Neural crest cell (in vitro differentiated cells): ENCODE results near the gene ELMO1. TPM values are rescaled to one million over a fixed set of nuclear protein-coding genes. Genes with fewer than 3 reads are reported as not detected.

Source experiments
- DNase-seq: peaks from one replicate; pipeline ENCODE4 v3.0.0; 2021; ENCODE audit warnings: low read depth, mixed read lengths, low spot score
- H3K27ac Mint-ChIP-seq: one replicate; pipeline ENCODE4 v1.8.0; 2021; ENCODE audit warnings: mild to moderate bottlenecking, mixed read lengths; ENCODE audit not compliant: unreplicated experiment
- H3K27me3 Mint-ChIP-seq: 2 replicates; pipeline ENCODE4 v1.8.0; 2021; ENCODE audit warnings: low read depth, mild to moderate bottlenecking, mixed read lengths
- H3K36me3 Mint-ChIP-seq: 2 replicates; pipeline ENCODE4 v1.8.0; 2021; ENCODE audit warnings: low read depth, mild to moderate bottlenecking, mixed read lengths
- H3K4me1 Mint-ChIP-seq: 2 replicates; pipeline ENCODE4 v1.8.0; 2021; ENCODE audit warnings: mixed read lengths
- H3K4me3 Mint-ChIP-seq: one replicate; pipeline ENCODE4 v1.8.0; 2021; ENCODE audit warnings: mild to moderate bottlenecking, mixed read lengths
- H3K9me3 Mint-ChIP-seq: 2 replicates; pipeline ENCODE4 v1.8.0; 2021; ENCODE audit warnings: mixed read lengths
- CTCF ChIP-seq: fragments of 200-600 bp; sonication (generic); conservative IDR thresholded peaks from 2 replicates; pipeline ENCODE4 v1.5.0; 2021; ENCODE audit warnings: antibody characterized with exemption, mild to moderate bottlenecking
- total RNA-seq: library from RNA; stranded (reverse); gene quantifications from 2 replicates; pipeline ENCODE4 v1.2.1, GENCODE V29; 2021

Gene ELMO1
- total RNA-seq, 1 donor from 2014 or later = 7.4 TPM

GRCh38 chr7:37079420-37079819 lies 369.2 kb downstream of the ELMO1 start:
- no peak for DNase-seq
- H3K4me1 Mint-ChIP-seq = peaks cover 2% of the 10 kb centered on the region
- no peak for TF ChIP-seq CTCF
- no peak overlapping the region for H3K4me3 Mint-ChIP-seq
- no peak overlapping the region for H3K27ac Mint-ChIP-seq
- H3K36me3 Mint-ChIP-seq = no peaks in the 10 kb centered on the region
- H3K9me3 Mint-ChIP-seq = no peaks in the 10 kb centered on the region
- H3K27me3 Mint-ChIP-seq = no peaks in the 10 kb centered on the region

- no peaks in the 10 kb centered on the region for H3K36me3 Mint-ChIP-seq
- H3K27ac Mint-ChIP-seq = no peak overlapping the region
- no peak for DNase-seq
- H3K27me3 Mint-ChIP-seq = no peaks in the 10 kb centered on the region
- no peaks in the 10 kb centered on the region for H3K9me3 Mint-ChIP-seq
- TF ChIP-seq CTCF = no peak
- no peak overlapping the region for H3K4me3 Mint-ChIP-seq
- H3K4me1 Mint-ChIP-seq = peaks cover 3% of the 10 kb centered on the region
Observed at GRCh38 chr7:37076668-37077067, 372.0 kb downstream of the ELMO1 start.

- Mint-ChIP-seq H3K4me3 (no peak overlapping the region), H3K9me3 (no peaks in the 10 kb centered on the region), H3K4me1 (peaks cover 3% of the 10 kb centered on the region), H3K27me3 (no peaks in the 10 kb centered on the region), H3K27ac (no peak overlapping the region), H3K36me3 (no peaks in the 10 kb centered on the region)
- no peak for TF ChIP-seq CTCF
- no peak for DNase-seq
Observed at GRCh38 chr7:37074370-37074769, 374.3 kb downstream of the ELMO1 start.

GRCh38 chr7:37071124-37071523 lies 377.5 kb downstream of the ELMO1 start:
- DNase-seq = no peak
- Mint-ChIP-seq H3K27me3 (no peaks in the 10 kb centered on the region), H3K27ac (no peak overlapping the region), H3K4me1 (peaks cover 3% of the 10 kb centered on the region), H3K9me3 (no peaks in the 10 kb centered on the region), H3K4me3 (no peak overlapping the region), H3K36me3 (no peaks in the 10 kb centered on the region)
- no peak for TF ChIP-seq CTCF

GRCh38 chr7:37070471-37070870 lies 378.2 kb downstream of the ELMO1 start:
- TF ChIP-seq CTCF = no peak
- Mint-ChIP-seq H3K27ac (no peak overlapping the region), H3K4me1 (peaks cover 3% of the 10 kb centered on the region), H3K9me3 (peaks cover 1% of the 10 kb centered on the region), H3K36me3 (no peaks in the 10 kb centered on the region), H3K4me3 (no peak overlapping the region), H3K27me3 (no peaks in the 10 kb centered on the region)
- no peak for DNase-seq

GRCh38 chr7:37070031-37070430 lies 378.6 kb downstream of the ELMO1 start:
- H3K27me3 Mint-ChIP-seq = no peaks in the 10 kb centered on the region
- no peak for DNase-seq
- no peaks in the 10 kb centered on the region for H3K36me3 Mint-ChIP-seq
- no peak overlapping the region for H3K27ac Mint-ChIP-seq
- peaks cover 4% of the 10 kb centered on the region for H3K9me3 Mint-ChIP-seq
- no peak overlapping the region for H3K4me3 Mint-ChIP-seq
- no peak for TF ChIP-seq CTCF
- peaks cover 3% of the 10 kb centered on the region for H3K4me1 Mint-ChIP-seq
